ENCODE results near the gene DMXL1. TPM values are rescaled to one million over a fixed set of nuclear protein-coding genes. Genes with fewer than 3 reads are reported as not detected.
"Not testable (repeated sequence)": the region's sequence is repeated elsewhere in the genome, so short reads cannot be mapped to it uniquely, and the experiment has no call there.

The DMXL1 gene
- total and polyA plus RNA-seq, 4 donors: 8.8 to 125 (median 27.0) TPM

DNA sequence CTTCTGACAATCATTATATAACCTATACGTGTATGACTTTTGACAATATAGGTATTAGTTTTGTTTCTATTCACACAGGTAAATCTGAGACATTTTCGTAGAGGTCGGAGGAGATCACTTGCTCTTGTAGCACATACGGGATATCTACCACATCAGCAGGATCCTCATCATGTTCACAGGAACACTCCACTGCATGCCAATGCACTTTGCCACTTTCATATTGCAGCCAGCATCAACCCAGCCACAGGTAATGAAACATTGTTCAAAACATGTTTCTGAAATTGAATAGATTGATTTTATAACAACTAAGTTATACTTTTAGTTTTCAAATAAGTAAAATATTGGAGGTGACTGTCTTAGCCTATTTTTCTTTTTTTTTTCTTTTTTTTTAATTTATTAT, 50.0 kb downstream of the DMXL1 start:
- H3K9me3 ChIP-seq (ENCODE audit: control insufficient read depth in 4 of 4, insufficient read depth in 3 of 4, low read length in 3 of 4): no peaks in the 10 kb centered on the region
- no peak overlapping the region for H3K9ac ChIP-seq (ENCODE audit: insufficient read depth in 1 of 2, low read length in 2 of 2)
- ATAC-seq (ENCODE audit: insufficient read depth, low FRiP score): no peak
- no peaks in the 10 kb centered on the region for H3K27me3 ChIP-seq (ENCODE audit: control insufficient read depth in 3 of 3, insufficient read depth in 3 of 3, low read length in 2 of 3)
- H3K4me1 ChIP-seq (ENCODE audit: control insufficient read depth in 5 of 5, insufficient read depth in 5 of 5, low read length in 5 of 5): no peaks in the 10 kb centered on the region
- H3K27ac ChIP-seq (ENCODE audit: low read depth in 1 of 2, low read length in 1 of 2): no peak overlapping the region
- H3K4me3 ChIP-seq: no peak overlapping the region
- 96 to 97% methylated on average over 4 of the region's 4 CpGs for WGBS, 2 donors
- DNase-seq: no peak
- TF ChIP-seq, protein P1, sequence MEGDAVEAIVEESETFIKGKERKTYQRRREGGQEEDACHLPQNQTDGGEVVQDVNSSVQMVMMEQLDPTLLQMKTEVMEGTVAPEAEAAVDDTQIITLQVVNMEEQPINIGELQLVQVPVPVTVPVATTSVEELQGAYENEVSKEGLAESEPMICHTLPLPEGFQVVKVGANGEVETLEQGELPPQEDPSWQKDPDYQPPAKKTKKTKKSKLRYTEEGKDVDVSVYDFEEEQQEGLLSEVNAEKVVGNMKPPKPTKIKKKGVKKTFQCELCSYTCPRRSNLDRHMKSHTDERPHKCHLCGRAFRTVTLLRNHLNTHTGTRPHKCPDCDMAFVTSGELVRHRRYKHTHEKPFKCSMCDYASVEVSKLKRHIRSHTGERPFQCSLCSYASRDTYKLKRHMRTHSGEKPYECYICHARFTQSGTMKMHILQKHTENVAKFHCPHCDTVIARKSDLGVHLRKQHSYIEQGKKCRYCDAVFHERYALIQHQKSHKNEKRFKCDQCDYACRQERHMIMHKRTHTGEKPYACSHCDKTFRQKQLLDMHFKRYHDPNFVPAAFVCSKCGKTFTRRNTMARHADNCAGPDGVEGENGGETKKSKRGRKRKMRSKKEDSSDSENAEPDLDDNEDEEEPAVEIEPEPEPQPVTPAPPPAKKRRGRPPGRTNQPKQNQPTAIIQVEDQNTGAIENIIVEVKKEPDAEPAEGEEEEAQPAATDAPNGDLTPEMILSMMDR (IDR thresholded peaks at IDR 0.05; ENCODE audit: control extremely low read depth, extremely low read depth): no peak
- peaks cover 10 to 21% (median 15%) of the 10 kb centered on the region in 4 donors for H3K36me3 ChIP-seq (ENCODE audit: control insufficient read depth in 4 of 4, insufficient read depth in 4 of 4, low read length in 4 of 4)

GRCh38 chr5:119122474-119122873, 51.6 kb downstream of the DMXL1 start:
- not testable (repeated sequence) for H3K9me3 ChIP-seq (ENCODE audit: control insufficient read depth in 4 of 4, insufficient read depth in 3 of 4, low read length in 3 of 4); DNase-seq; ATAC-seq (ENCODE audit: insufficient read depth, low FRiP score); H3K9ac ChIP-seq (ENCODE audit: insufficient read depth in 1 of 2, low read length in 2 of 2); H3K27ac ChIP-seq (ENCODE audit: low read depth in 1 of 2, low read length in 1 of 2); H3K4me1 ChIP-seq (ENCODE audit: control insufficient read depth in 5 of 5, insufficient read depth in 5 of 5, low read length in 5 of 5); H3K4me3 ChIP-seq; H3K27me3 ChIP-seq (ENCODE audit: control insufficient read depth in 3 of 3, insufficient read depth in 3 of 3, low read length in 2 of 3)
- H3K36me3 ChIP-seq (ENCODE audit: control insufficient read depth in 4 of 4, insufficient read depth in 4 of 4, low read length in 4 of 4): peaks cover 7 to 13% (median 9%) of the 10 kb centered on the region in 4 donors
- WGBS, 2 donors: 95 to 97% methylated on average over 27 of the region's 27 CpGs

GRCh38 chr5:119123280-119123679, 52.4 kb downstream of the DMXL1 start:
- H3K27me3 ChIP-seq (ENCODE audit: control insufficient read depth in 3 of 3, insufficient read depth in 3 of 3, low read length in 2 of 3): no peaks in the 10 kb centered on the region
- no peaks in the 10 kb centered on the region for H3K9me3 ChIP-seq (ENCODE audit: control insufficient read depth in 4 of 4, insufficient read depth in 3 of 4, low read length in 3 of 4)
- H3K4me3 ChIP-seq: no peak overlapping the region
- 97% methylated on average over 2 of the region's 2 CpGs; no CpG with 5 or more reads in 1 of the 2 donors for whole genome bisulfite sequencing, 2 donors
- H3K4me1 ChIP-seq (ENCODE audit: control insufficient read depth in 5 of 5, insufficient read depth in 5 of 5, low read length in 5 of 5): no peaks in the 10 kb centered on the region
- H3K27ac ChIP-seq (ENCODE audit: low read depth in 1 of 2, low read length in 1 of 2): no peak overlapping the region
- DNase-seq (no peak), ATAC-seq (ENCODE audit: insufficient read depth, low FRiP score) (no peak)
- H3K36me3 ChIP-seq (ENCODE audit: control insufficient read depth in 4 of 4, insufficient read depth in 4 of 4, low read length in 4 of 4): peaks cover 3 to 14% (median 8%) of the 10 kb centered on the region in 4 donors
- no peak overlapping the region for H3K9ac ChIP-seq (ENCODE audit: insufficient read depth in 1 of 2, low read length in 2 of 2)
- TF ChIP-seq, protein P1 (IDR thresholded peaks at IDR 0.05; ENCODE audit: control extremely low read depth, extremely low read depth): no peak

GRCh38 chr5:119129770-119130169, 58.9 kb downstream of the DMXL1 start:
- H3K36me3 ChIP-seq (ENCODE audit: control insufficient read depth in 4 of 4, insufficient read depth in 4 of 4, low read length in 4 of 4): peaks cover 7 to 25% (median 21%) of the 10 kb centered on the region in 4 donors
- no peaks in the 10 kb centered on the region for H3K9me3 ChIP-seq (ENCODE audit: control insufficient read depth in 4 of 4, insufficient read depth in 3 of 4, low read length in 3 of 4)
- ATAC-seq (ENCODE audit: insufficient read depth, low FRiP score): no peak
- 75 to 89% methylated on average over 2 of the region's 2 CpGs for WGBS, 2 donors
- H3K9ac ChIP-seq (ENCODE audit: insufficient read depth in 1 of 2, low read length in 2 of 2): no peak overlapping the region
- H3K27me3 ChIP-seq (ENCODE audit: control insufficient read depth in 3 of 3, insufficient read depth in 3 of 3, low read length in 2 of 3): no peaks in the 10 kb centered on the region
- no peaks in the 10 kb centered on the region for H3K4me1 ChIP-seq (ENCODE audit: control insufficient read depth in 5 of 5, insufficient read depth in 5 of 5, low read length in 5 of 5)
- TF ChIP-seq, protein P1 (IDR thresholded peaks at IDR 0.05; ENCODE audit: control extremely low read depth, extremely low read depth): no peak
- no peak overlapping the region for H3K27ac ChIP-seq (ENCODE audit: low read depth in 1 of 2, low read length in 1 of 2)
- H3K4me3 ChIP-seq: no peak overlapping the region
- no peak for DNase-seq
